NCI-H187 (cell line): ENCODE measurements around the gene PXDN.

Source experiments
- DNase-seq, 2 experiments: peaks; one replicate each; lab custom pipeline; 2025; lab: John Stamatoyannopoulos, UW

Gene PXDN

DNA sequence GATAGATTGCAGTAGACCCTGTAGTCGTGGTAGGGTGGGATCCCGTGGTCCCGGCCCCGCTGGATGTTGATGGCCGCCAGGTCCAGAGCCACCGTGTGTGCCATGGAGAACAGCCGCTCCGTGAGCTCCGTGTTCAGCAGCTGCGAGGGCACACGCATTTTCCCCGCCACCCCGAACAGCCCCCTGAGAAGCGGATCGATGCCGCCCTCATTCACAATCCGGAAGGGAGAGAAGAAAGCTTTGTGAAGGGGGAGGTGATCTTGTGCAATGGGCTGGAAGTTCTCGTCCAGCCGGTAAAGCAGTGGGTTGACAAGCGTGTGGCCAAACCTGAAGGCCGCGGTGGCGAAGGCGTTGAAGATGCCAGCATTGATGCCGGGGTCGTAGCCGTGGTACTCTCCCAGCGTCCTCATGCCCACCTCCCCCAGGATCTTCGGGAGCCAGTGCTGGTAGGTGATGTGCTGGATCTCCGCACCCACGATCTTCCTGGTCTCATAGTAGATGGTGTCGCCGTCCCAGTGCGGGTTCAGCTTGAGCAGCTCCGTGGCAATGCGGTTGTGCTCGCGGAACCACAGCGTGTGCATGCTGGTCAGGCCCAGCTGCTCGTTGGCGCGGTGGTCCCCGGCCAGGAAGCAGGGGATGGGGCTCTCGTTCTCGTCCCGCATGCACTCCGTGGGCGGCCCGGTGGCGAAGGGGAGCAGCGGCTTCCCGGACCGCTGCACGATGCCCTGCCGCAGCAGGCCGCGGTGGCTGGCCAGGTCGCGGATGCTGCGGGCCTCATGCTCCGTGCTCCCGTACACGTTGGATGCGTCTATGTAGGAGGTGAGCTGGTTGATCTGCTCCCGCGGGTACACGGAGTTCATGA lies 95.8 kb downstream of the PXDN start:
- no peak for DNase-seq

- no peak for DNase-seq
Measured at GRCh38 chr2:1647417-1648240, 96.7 kb downstream of the PXDN start.

- no peak for DNase-seq
Measured at GRCh38 chr2:1645761-1646476, 98.4 kb downstream of the PXDN start.

DNA sequence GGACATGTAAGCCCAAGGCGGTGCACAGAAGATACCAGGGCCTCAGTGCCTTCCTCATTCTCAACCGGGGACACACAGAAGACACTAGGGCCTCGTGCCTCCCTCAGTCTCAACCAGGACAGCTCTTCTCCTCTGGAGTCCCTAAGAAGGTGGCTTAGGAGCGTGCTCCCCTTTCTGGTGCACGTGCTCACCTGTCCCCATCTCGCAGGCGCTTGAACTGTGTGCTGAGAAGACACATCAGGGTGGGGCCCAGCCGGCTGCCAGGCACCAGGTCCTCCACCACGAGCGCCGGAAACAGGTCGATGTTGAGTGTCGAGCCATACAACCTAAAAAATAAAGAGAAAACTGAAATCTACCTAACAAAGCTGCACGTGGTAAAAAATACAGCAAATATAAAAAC lies 99.9 kb downstream of the PXDN start:
- no peak for DNase-seq

DNA sequence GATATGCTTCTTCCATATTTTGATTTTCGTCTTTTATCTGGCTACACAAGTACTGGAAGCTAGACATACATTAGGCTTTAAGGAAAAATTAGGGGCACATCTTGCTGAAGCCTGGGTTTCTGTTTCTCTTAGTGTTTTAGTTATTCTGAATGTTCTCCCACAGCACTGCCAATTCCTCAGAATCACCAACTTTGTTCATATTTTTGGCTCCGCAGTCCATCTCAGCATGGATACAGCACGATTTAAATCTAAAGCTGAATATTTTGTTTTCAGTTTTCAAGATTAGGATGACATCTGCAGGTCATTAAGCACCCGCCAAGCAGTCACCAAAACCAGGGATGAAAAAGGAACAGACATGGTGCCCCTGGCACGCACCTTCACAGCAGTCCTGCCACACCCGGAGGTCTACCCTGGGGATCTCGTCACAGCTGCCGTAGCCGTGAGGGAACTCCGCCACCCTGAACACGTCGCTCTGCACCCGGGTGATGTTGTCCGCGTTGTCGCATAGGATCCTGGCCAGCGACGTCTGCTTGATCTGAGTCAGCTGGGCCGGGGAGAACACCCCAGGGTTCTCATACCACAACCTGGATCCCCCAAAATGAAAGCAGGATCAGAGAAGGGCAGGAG lies 101.2 kb downstream of the PXDN start:
- no peak for DNase-seq

GRCh38 chr2:1642066-1642861 lies 102.1 kb downstream of the PXDN start:
- no peak for DNase-seq

DNA sequence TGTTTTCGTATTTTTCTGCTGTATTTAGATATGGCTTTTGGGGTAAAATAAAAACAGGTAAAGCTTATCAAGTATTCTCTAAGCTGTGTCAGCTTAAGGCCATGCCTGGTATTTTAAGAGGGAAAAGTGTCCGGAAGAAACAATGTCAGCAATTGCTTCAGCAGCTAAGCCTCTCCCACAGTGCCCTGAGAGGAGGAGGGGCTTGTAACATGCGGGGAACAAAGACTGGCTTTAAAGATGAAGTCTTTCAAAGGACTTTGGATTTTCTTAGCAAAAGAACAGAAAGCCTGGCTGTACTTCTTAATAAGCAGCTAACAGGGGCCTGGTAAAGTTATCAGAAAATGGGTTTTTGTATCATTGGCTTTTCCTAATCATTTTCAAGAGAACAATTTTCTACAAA lies 102.8 kb downstream of the PXDN start:
- no peak for DNase-seq

GRCh38 chr2:1640301-1641135 lies 103.8 kb downstream of the PXDN start:
- no peak for DNase-seq

DNA sequence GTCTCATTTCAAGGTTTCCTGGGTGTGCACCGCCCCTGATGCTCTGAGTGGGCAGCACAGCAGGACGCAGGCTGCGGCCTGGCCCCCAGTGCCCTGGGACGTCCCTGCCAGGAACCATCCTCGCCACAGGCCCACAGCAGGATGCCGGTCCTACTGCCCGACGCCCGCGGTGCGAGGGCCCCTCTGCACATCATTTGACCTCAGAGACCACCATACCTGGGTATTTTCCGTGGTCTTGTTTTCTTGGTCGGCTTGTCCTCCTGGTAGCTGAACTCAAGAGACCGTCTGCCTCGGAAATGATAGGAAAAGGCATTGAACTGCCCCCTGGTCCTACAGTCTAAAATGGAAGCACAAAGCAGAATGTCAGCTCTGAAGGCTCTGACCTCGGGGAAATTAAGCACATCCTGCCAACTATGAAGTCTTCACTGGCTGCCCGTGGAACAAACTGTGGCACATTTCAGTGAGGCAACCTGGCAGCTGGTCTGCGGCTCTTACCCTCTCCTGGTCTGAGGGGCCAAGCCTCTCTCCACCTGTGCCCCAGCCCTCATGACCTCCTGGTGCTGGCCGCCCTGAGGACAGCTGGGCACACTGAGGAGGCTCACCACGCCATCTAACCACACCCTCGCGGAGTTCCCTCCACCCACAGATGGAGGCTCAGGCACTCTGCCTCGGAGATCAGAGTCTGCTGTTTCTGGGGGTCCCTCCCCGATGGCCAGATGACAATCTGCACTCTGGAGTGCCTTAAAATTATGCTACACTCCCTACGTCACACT lies 105.0 kb downstream of the PXDN start:
- no peak for DNase-seq

- no peak for DNase-seq
Measured at GRCh38 chr2:1638281-1638860, 105.9 kb downstream of the PXDN start.

DNA sequence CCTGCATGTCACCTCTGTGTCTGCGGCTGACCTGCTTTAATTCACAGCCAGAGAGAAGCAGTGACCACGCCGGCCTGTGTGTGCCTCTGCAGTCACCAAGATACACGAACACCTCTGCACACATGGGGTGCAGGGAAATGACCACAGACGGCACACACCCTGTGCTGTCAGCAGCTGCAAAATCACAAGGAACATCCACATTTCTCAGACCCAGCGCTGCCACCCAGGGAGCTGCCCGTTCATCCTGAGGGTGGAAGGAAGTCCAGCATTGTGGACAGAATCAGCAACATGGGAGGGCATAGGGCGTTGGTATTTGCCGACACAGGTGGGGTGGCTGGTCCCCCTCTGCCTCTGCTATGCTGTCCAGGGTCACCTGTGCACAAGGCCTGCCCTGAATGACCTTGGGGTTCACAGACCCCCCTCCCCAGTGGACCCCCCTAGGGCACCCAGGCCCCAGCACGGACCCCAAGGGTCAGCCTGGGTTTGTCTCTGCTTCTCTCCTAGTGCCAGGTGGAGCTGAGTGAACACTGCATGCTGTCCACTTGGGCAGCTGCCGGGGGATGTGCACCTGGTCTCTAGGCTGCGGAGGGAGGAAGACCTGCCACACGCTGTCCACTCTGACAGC lies 107.4 kb downstream of the PXDN start:
- no peak for DNase-seq

DNA sequence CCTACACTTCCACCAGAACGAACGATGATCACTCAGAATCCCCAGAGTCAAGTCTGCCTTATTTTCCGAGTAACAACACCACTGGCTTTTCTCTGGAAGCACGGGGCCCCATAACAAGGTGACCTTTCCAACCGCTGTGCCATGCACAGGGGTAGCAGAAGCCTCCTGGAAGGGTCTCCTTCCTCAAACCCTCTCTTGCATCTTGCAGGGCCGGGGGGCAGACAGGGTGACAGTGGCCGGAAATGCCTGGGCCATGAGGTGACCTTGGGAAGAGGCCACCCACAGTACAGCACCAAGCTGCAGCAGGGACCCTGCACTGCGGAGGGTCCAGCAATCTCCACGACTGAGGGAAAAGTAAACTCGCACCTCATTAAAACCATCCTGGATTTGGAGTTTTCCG lies 108.5 kb downstream of the PXDN start:
- DNase-seq, result no peak

DNA sequence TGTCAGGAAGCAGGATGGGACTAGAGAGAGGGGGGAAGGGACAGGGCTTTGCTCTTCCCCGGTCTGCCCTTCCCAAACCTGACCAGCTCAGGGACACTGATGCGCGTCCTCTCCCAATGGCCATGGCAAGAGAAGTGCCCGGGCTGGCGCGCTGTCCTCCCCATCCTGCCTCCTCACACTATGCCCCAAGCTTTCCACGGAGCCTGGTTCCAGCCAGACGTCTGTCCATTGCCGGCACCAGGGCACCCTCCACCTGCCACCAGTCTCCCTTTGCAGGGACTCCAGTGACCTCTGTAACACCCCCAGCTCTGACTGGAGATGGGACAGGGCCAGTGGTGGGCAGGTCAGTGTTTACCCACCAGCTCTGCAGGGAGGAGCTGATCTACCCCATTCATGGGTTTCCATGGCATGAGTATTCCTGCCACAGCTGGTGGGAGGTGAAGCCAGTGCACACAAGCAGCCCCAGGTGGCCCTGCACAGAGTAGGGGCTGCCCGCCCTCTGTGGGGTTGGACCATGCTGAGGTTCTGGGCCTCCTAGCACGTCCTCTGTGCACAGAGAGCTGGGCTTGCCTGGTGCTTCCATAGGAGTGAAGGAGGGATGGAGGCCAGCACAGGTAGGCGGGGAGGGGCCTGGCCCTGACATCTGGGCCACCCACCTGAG lies 109.5 kb downstream of the PXDN start:
- no peak for DNase-seq

GRCh38 chr2:1633936-1634587 lies 110.3 kb downstream of the PXDN start:
- no peak for DNase-seq

DNA sequence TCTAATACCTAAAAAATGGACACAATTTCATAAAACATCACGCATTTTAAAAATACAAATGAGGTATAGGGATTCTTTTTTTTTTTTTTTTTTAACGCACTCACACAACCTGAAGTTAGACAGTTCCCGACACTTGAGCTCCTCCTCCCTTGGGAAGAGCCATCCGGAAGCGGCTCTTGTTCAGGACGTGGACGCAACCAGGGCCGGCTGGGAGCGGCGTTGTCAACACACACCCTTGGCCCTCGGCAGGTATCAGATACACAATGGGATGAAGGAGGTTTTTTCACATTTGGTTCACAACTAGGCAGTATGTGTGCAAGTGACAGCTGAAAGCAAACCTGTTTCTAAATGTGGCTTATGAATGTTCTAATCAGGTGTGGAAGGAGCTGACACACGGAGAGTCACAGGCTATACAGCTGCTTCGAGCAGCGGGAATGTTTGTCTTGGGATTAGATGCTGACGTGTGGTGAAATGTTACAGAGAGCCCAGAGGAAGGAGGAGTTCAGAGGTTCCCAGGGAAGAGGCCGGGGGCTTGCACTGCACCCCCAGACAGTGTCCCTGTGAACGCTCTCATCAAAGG lies 111.1 kb downstream of the PXDN start:
- no peak for DNase-seq

DNA sequence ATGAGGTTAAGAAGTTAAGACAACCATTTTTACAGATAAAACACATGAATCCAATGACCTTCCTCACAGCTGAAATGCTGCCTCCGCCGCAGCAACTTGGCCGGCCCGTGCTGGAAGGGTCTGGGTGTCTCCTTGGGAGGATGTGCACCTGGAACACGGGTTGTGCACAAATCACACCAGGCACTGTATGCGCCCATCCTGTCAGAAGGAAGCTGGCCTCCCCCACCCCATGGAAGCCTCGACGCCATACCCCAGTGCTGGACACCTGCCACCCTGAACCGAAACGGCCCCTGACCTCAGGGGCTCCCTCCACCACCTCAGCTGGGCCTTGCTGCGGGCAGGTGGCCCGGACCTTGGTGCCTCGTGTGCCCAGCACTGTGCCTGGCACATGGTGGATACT lies 111.8 kb downstream of the PXDN start:
- no peak for DNase-seq

DNA sequence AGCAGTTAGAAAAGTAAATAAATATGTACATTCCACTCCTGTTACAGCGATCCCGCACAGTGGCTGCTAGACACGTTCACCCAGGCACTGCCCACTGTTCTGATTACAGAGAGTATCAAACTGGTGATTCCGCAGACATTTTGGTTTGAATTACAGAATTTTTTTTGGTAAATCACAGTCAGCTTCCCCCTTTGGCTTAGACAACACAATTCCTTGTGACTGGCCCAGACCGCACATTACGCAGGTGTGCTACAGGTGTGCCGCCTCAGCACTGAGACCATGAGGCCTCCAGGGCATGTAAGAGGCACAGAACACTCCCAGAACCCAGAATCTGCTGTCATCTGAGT lies 112.3 kb downstream of the PXDN start:
- no peak for DNase-seq
